Measurements from ENCODE around the gene GDAP2. TPM values are rescaled to one million over a fixed set of nuclear protein-coding genes. Genes with fewer than 3 reads are reported as not detected.
A peak's percentile ranks its signal among the peaks of the same experiment; 100 is the strongest.

GDAP2 gene
- total and polyA plus RNA-seq, 2 of the 4 experiments (the other 2 are of a cell fraction) = 5.4 to 27.1 TPM

- WGBS, 2 experiments (ENCODE audit: extremely low coverage in 2 of 2, insufficient read length in 1 of 2) = no CpG with 5 or more reads among the region's 1 CpG
- H3K27me3 ChIP-seq (ENCODE audit: control insufficient read depth, insufficient read depth, low read length) = no peaks in the 10 kb centered on the region
- no peak overlapping the region for H3K27ac ChIP-seq (ENCODE audit: insufficient read depth, low read length)
- CTCF ChIA-PET = interaction anchor here (0.9 to 1.1 kb wide), 2 partner anchors 57 to 74 kb away, joined by 3 to 4 read pairs; no protein-coding TSS in a partner anchor
- no peak overlapping the region for H4K5ac ChIP-seq (ENCODE audit: low read depth, low read length)
- H4K20me1 ChIP-seq (ENCODE audit: insufficient read depth, low read length) = no peaks in the 10 kb centered on the region
- H2BK15ac ChIP-seq (ENCODE audit: low read depth, low read length) = 0 out of 3 replicates have a peak overlapping the region, but pooled peaks have one; percentile 85
- intact Hi-C loops (cut with micrococcal nuclease) (no loop called here), dilution Hi-C loops (cut with HindIII; ENCODE audit: low sequenced_read_pairs, unreplicated experiment) (no loop called here), in situ Hi-C loops (cut with MboI; ENCODE audit: low sequenced_read_pairs) (loop anchor here (25.0 kb wide), 1 partner anchor 121 kb away; no protein-coding TSS in a partner anchor)
- H3K56ac ChIP-seq (ENCODE audit: extremely low read depth, insufficient read depth, low read length) = no peak overlapping the region
- no peak overlapping the region for H2AK9ac ChIP-seq (replicated peaks; ENCODE audit: low read depth, low read length, poor library complexity)
- H3K18ac ChIP-seq (ENCODE audit: low read depth, low read length) = no peak overlapping the region; the same call in 1 of the 2 replicates
- no peaks in the 10 kb centered on the region for H3K9me3 ChIP-seq (ENCODE audit: control insufficient read depth, insufficient read depth, low read length)
- no TSS peak for BruUV-seq (replicated peaks)
- H2AK5ac ChIP-seq (ENCODE audit: low read depth, low read length) = no peak overlapping the region
- no peak overlapping the region for H3K4me2 ChIP-seq (ENCODE audit: low read depth, low read length)
- H3K79me1 ChIP-seq (ENCODE audit: low read depth in 1 of 2, low read length in 2 of 2) = peaks cover 2 to 15% of the 10 kb centered on the region in 2 experiments
- DNase-seq (peak; percentile 49), ATAC-seq (ENCODE audit: low read depth) (peak; percentile 63)
- H3K14ac ChIP-seq (replicated peaks; ENCODE audit: low read depth, low read length) = 0 out of 2 replicates have a peak overlapping the region, but pooled peaks have one; percentile 89
- H2BK20ac ChIP-seq (ENCODE audit: low read depth, low read length) = peak overlapping the region; percentile 92
- H3K4me3 ChIP-seq (ENCODE audit: insufficient read depth, low read depth, low read length) = no peak overlapping the region
- H4K91ac ChIP-seq (ENCODE audit: insufficient read depth, low read depth, low read length) = peak overlapping the region; percentile 88; the same call in 1 of the 2 replicates
- peaks cover 7% of the 10 kb centered on the region for H3K36me3 ChIP-seq (ENCODE audit: control insufficient read depth, insufficient read depth, low read length)
- peaks cover 12% of the 10 kb centered on the region for H3K4me1 ChIP-seq (ENCODE audit: control insufficient read depth, insufficient read depth, low read length)
- no peak for TF ChIP-seq ELK1 (IDR thresholded peaks at IDR 0.05; ENCODE audit: borderline replicate concordance, low read depth, low read length)
- no peak for TF ChIP-seq POLR2A (IDR thresholded peaks at IDR 0.05; ENCODE audit: low read depth, low read length)
- no peak for TF ChIP-seq MXI1 (IDR thresholded peaks at IDR 0.05; ENCODE audit: borderline replicate concordance, low read depth, low read length)
- TF ChIP-seq NFE2L2 (IDR thresholded peaks at IDR 0.05; ENCODE audit: low read depth, low read length) = no peak
- TF ChIP-seq MAZ (IDR thresholded peaks at IDR 0.05; ENCODE audit: borderline replicate concordance, low read depth, low read length) = no peak
- TF ChIP-seq BHLHE40 (IDR thresholded peaks at IDR 0.05; ENCODE audit: low read depth, low read length) = no peak
- H2BK5ac ChIP-seq (ENCODE audit: low read depth, low read length, poor library complexity, severe bottlenecking) = peak overlapping the region; percentile 98
- peak overlapping the region; percentile 64; the same call in 1 of the 2 replicates for H3K23ac ChIP-seq (ENCODE audit: low read depth, low read length)
- no peak overlapping the region for H2AFZ ChIP-seq (replicated peaks; ENCODE audit: low read length, poor library complexity)
- no peak overlapping the region; a peak in 1 of 4 replicates for H4K8ac ChIP-seq (ENCODE audit: low read depth in 2 of 2, low read length in 2 of 2)
- peaks cover 8% of the 10 kb centered on the region; the same call in 1 of the 2 replicates for H3K9me1 ChIP-seq (ENCODE audit: insufficient read depth, low read length)
- no peak overlapping the region for H3K9ac ChIP-seq (ENCODE audit: low read depth, low read length)
- H2BK120ac ChIP-seq (ENCODE audit: low read depth, low read length) = peak overlapping the region; percentile 98
- H3K4ac ChIP-seq (ENCODE audit: low read depth, low read length) = peak overlapping the region; percentile 95; the same call in 1 of the 2 replicates
- POLR2A ChIA-PET (ENCODE audit: unreplicated experiment) = no interaction called here
These were observed 45.8 kb downstream of the GDAP2 start for GRCh38 chr1:117883616-117884015.
